NCI-H2196 treated with DMSO at 0.1 percent for 48 hours (cell line): ENCODE data around the gene PPP6R3.

Experiments used
- DNase-seq: peaks from one replicate; lab custom pipeline; 2025; ENCODE audit not compliant: unreplicated experiment; lab: John Stamatoyannopoulos, UW

Gene PPP6R3

DNA sequence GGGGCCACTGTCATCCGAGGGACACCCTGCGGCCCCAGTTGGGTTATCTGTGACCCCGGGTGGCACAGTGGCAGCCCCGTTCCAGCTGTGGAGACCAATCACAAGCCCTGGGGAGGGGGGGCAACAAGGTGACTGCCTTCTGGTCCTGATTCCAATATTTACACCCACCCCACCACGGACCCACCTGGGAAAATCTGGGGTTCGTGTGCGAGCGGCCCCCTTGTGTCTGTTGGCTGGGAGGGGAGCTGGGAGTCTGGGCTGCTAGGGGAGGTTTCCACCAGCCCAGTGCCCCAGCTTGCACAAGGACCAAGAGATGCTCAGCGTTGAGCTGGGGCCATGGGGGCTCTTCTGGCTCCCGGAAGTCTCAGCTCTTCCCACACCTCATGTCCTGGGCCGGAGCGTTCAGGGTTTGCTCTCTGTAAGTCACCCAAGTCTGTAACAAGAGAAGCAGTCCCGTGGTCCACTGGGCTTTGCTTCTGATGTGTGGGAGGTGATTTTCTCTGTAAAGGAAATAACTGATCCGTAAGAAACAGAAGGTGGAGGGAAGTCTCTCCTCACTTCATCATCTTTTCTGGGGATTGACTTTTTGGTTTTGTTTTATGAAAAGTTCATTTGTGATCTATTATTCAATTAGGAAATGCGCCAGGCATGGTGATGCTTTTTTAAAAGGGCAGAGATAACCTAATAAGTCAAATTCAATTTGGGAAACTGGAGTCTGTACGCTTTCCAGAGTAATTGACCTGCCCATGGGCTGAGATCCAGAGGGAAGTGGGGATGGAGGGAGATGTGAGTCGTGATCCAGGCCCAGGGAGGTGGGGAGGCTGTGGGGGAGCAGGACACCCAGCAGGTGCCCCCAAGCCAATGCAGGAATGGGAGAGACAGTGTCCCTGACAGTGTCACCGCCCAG, 201.4 kb downstream of the PPP6R3 start:
- DNase-seq: no peak

DNA sequence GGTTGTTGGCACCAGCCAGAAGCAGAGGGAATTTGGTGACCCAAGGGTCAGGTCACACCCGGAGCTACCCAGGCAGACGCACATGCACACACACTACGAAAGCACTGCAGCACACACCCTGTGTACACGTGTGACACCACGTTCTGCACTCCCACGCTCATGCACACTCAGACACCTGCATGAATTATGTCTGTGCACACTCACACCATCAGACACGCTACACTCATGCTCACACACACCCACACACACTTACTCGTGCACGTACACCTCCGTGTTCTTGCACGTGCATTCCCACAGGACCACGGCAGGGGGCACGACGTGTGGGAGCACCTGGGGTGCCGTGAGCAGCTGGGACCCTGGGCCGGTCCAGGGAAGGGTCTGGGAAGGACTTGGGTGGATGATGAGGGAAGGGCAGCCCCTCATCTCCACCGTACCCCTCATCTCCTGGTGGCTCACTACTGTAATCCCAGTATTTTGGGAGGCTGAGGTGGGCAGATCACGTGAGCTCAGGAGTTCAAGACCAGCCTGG, 203.0 kb downstream of the PPP6R3 start:
- DNase-seq: no peak

DNA sequence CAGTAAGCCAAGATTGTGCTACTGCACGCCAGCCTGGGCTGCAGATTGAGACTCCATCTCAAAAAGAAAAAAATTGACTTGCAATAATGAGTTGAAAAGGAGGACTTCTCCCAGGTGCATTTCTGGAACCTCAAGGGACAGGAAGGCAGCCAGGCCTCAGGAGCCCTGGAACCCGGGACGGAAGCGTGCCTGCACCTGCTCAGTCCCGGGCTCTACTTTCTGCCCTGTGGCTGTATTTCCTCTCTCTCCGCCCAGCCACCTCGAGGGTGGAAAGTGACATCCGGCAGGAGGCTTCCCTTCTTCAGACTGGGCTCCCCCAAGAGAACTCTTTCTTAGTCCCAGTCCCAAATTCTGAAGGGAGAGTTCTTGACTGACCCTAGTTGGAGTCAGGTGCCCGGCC, 203.6 kb downstream of the PPP6R3 start:
- DNase-seq: no peak

DNA sequence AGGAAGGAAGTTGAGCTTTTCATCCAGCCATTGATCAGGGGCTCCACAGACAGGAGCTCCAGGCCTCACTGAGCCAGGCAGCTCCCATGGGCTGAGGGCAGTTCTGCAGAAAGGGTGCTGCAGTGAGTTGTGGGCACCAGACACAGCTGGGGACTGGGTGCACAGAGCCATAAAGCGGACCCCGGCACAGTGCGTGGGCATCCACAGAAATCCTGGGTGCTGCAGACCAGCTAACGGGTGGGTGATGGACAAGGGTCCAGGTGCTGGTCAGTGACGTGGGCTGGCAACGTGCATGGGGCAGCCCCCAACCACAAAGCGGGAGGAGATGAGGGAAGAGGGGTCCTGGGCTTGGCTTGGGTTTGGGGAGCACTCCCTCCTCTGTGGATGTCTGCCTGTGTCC, 204.4 kb downstream of the PPP6R3 start:
- DNase-seq: no peak
